ENCODE measurements around the gene BLID. TPM values are rescaled to one million over a fixed set of nuclear protein-coding genes. Genes with fewer than 3 reads are reported as not detected.

Gene BLID
- polyA plus RNA-seq, 4 donors: not detected

- 55 to 65% (median 62%) methylated on average over 13 of the region's 13 CpGs for WGBS, 3 donors
- Histone ChIP-seq H3K9me3 (ENCODE audit: control insufficient read depth in 2 of 2, insufficient read depth in 1 of 2, low read depth in 1 of 2, low read length in 1 of 2) (no peaks in the 10 kb centered on the region), H3K4me1 (ENCODE audit: control insufficient read depth in 3 of 3, insufficient read depth in 2 of 3, low read depth in 1 of 3, low read length in 2 of 3) (no peaks in the 10 kb centered on the region), H3K4me3 (ENCODE audit: low read depth in 1 of 3, low read length in 3 of 3) (peak overlapping the region in 1 of 3 donors; percentile 54), H3K27me3 (ENCODE audit: control insufficient read depth in 3 of 3, insufficient read depth in 3 of 3, low read length in 3 of 3) (peaks cover 0 to 32% (median 2%) of the 10 kb centered on the region in 3 donors), H3K27ac (ENCODE audit: low read depth in 1 of 3, low read length in 2 of 3) (peak overlapping the region in 1 of 3 donors; percentile 63), H3K36me3 (ENCODE audit: control insufficient read depth in 3 of 3, insufficient read depth in 2 of 3, low read depth in 1 of 3, low read length in 3 of 3) (no peaks in the 10 kb centered on the region)
- no peak for FAIRE-seq
- DNase-seq: no peak
These were observed 16.5 kb downstream of the BLID start for GRCh38 chr11:122099374-122100036.

GRCh38 chr11:122098261-122098980 is 17.6 kb downstream of the BLID start:
- peaks cover 0 to 32% (median 2%) of the 10 kb centered on the region in 3 donors for H3K27me3 ChIP-seq (ENCODE audit: control insufficient read depth in 3 of 3, insufficient read depth in 3 of 3, low read length in 3 of 3)

GRCh38 chr11:122097419-122098001 is 18.5 kb downstream of the BLID start:
- Histone ChIP-seq H3K36me3 (ENCODE audit: control insufficient read depth in 3 of 3, insufficient read depth in 2 of 3, low read depth in 1 of 3, low read length in 3 of 3) (no peaks in the 10 kb centered on the region), H3K4me1 (ENCODE audit: control insufficient read depth in 3 of 3, insufficient read depth in 2 of 3, low read depth in 1 of 3, low read length in 2 of 3) (no peaks in the 10 kb centered on the region), H3K27ac (ENCODE audit: low read depth in 1 of 3, low read length in 2 of 3) (peak overlapping the region in 1 of 3 donors; percentile 29), H3K9me3 (ENCODE audit: control insufficient read depth in 2 of 2, insufficient read depth in 1 of 2, low read depth in 1 of 2, low read length in 1 of 2) (peaks cover 0 to 3% of the 10 kb centered on the region in 2 donors), H3K4me3 (ENCODE audit: low read depth in 1 of 3, low read length in 3 of 3) (peak overlapping the region in 1 of 3 donors; percentile 19), H3K27me3 (ENCODE audit: control insufficient read depth in 3 of 3, insufficient read depth in 3 of 3, low read length in 3 of 3) (peaks cover 0 to 30% (median 2%) of the 10 kb centered on the region in 3 donors)
- no peak for DNase-seq
- 53 to 58% (median 53%) methylated on average over 11 of the region's 11 CpGs for WGBS, 3 donors
- FAIRE-seq: no peak

More at GRCh38 chr11:122098261-122098980, 17.6 kb downstream of the BLID start:
- DNase-seq (no peak), FAIRE-seq (no peak)
- no peak overlapping the region for H3K27ac ChIP-seq (ENCODE audit: low read depth in 1 of 3, low read length in 2 of 3)
- H3K9me3 ChIP-seq (ENCODE audit: control insufficient read depth in 2 of 2, insufficient read depth in 1 of 2, low read depth in 1 of 2, low read length in 1 of 2): peaks cover 0 to 3% of the 10 kb centered on the region in 2 donors
- WGBS, 3 donors: 73 to 79% (median 74%) methylated on average over 7 of the region's 7 CpGs
- H3K4me3 ChIP-seq (ENCODE audit: low read depth in 1 of 3, low read length in 3 of 3): no peak overlapping the region
- no peaks in the 10 kb centered on the region for H3K4me1 ChIP-seq (ENCODE audit: control insufficient read depth in 3 of 3, insufficient read depth in 2 of 3, low read depth in 1 of 3, low read length in 2 of 3)
- H3K36me3 ChIP-seq (ENCODE audit: control insufficient read depth in 3 of 3, insufficient read depth in 2 of 3, low read depth in 1 of 3, low read length in 3 of 3): no peaks in the 10 kb centered on the region

GRCh38 chr11:122096272-122097112 is 19.5 kb downstream of the BLID start:
- DNase-seq: no peak
- 82 to 87% (median 84%) methylated on average over 12 of the region's 12 CpGs for WGBS, 3 donors
- no peak for FAIRE-seq
- peak overlapping the region in 1 of 3 donors; percentile 29 for H3K27ac ChIP-seq (ENCODE audit: low read depth in 1 of 3, low read length in 2 of 3)
- H3K36me3 ChIP-seq (ENCODE audit: control insufficient read depth in 3 of 3, insufficient read depth in 2 of 3, low read depth in 1 of 3, low read length in 3 of 3): no peaks in the 10 kb centered on the region
- no peak overlapping the region for H3K4me3 ChIP-seq (ENCODE audit: low read depth in 1 of 3, low read length in 3 of 3)
- peaks cover 0 to 3% of the 10 kb centered on the region in 2 donors for H3K9me3 ChIP-seq (ENCODE audit: control insufficient read depth in 2 of 2, insufficient read depth in 1 of 2, low read depth in 1 of 2, low read length in 1 of 2)
- no peaks in the 10 kb centered on the region for H3K4me1 ChIP-seq (ENCODE audit: control insufficient read depth in 3 of 3, insufficient read depth in 2 of 3, low read depth in 1 of 3, low read length in 2 of 3)
- peaks cover 0 to 21% (median 2%) of the 10 kb centered on the region in 3 donors for H3K27me3 ChIP-seq (ENCODE audit: control insufficient read depth in 3 of 3, insufficient read depth in 3 of 3, low read length in 3 of 3)

- no peak overlapping the region for H3K27ac ChIP-seq (ENCODE audit: low read depth in 1 of 3, low read length in 2 of 3)
- no peak for DNase-seq
- peaks cover 0 to 20% (median 2%) of the 10 kb centered on the region in 3 donors for H3K27me3 ChIP-seq (ENCODE audit: control insufficient read depth in 3 of 3, insufficient read depth in 3 of 3, low read length in 3 of 3)
- no peaks in the 10 kb centered on the region for H3K4me1 ChIP-seq (ENCODE audit: control insufficient read depth in 3 of 3, insufficient read depth in 2 of 3, low read depth in 1 of 3, low read length in 2 of 3)
- no peak for FAIRE-seq
- H3K4me3 ChIP-seq (ENCODE audit: low read depth in 1 of 3, low read length in 3 of 3): no peak overlapping the region
- WGBS, 3 donors: 80 to 85% (median 80%) methylated on average over 12 of the region's 12 CpGs
- no peaks in the 10 kb centered on the region for H3K36me3 ChIP-seq (ENCODE audit: control insufficient read depth in 3 of 3, insufficient read depth in 2 of 3, low read depth in 1 of 3, low read length in 3 of 3)
- peaks cover 0 to 3% of the 10 kb centered on the region in 2 donors for H3K9me3 ChIP-seq (ENCODE audit: control insufficient read depth in 2 of 2, insufficient read depth in 1 of 2, low read depth in 1 of 2, low read length in 1 of 2)
These were observed 20.2 kb downstream of the BLID start for GRCh38 chr11:122095681-122096262.

- Histone ChIP-seq H3K9me3 (ENCODE audit: control insufficient read depth in 2 of 2, insufficient read depth in 1 of 2, low read depth in 1 of 2, low read length in 1 of 2) (peaks cover 0 to 3% of the 10 kb centered on the region in 2 donors), H3K4me1 (ENCODE audit: control insufficient read depth in 3 of 3, insufficient read depth in 2 of 3, low read depth in 1 of 3, low read length in 2 of 3) (no peaks in the 10 kb centered on the region), H3K27ac (ENCODE audit: low read depth in 1 of 3, low read length in 2 of 3) (no peak overlapping the region), H3K4me3 (ENCODE audit: low read depth in 1 of 3, low read length in 3 of 3) (no peak overlapping the region), H3K27me3 (ENCODE audit: control insufficient read depth in 3 of 3, insufficient read depth in 3 of 3, low read length in 3 of 3) (peaks cover 0 to 12% (median 2%) of the 10 kb centered on the region in 3 donors), H3K36me3 (ENCODE audit: control insufficient read depth in 3 of 3, insufficient read depth in 2 of 3, low read depth in 1 of 3, low read length in 3 of 3) (no peaks in the 10 kb centered on the region)
- DNase-seq (no peak), FAIRE-seq (no peak)
- WGBS, 3 donors: 84 to 92% (median 85%) methylated on average over 4 of the region's 4 CpGs
These were observed 21.2 kb downstream of the BLID start for GRCh38 chr11:122094836-122095235.

- WGBS, 3 donors: 72 to 86% (median 82%) methylated on average over 5 of the region's 5 CpGs
- no peak overlapping the region for H3K27ac ChIP-seq (ENCODE audit: low read depth in 1 of 3, low read length in 2 of 3)
- no peak for FAIRE-seq
These were observed 22.2 kb downstream of the BLID start for GRCh38 chr11:122093731-122094275.

More at GRCh38 chr11:122093731-122094275, 22.2 kb downstream of the BLID start:
- Histone ChIP-seq H3K27me3 (ENCODE audit: control insufficient read depth in 3 of 3, insufficient read depth in 3 of 3, low read length in 3 of 3) (peaks cover 0 to 5% (median 0%) of the 10 kb centered on the region in 3 donors), H3K4me1 (ENCODE audit: control insufficient read depth in 3 of 3, insufficient read depth in 2 of 3, low read depth in 1 of 3, low read length in 2 of 3) (no peaks in the 10 kb centered on the region), H3K9me3 (ENCODE audit: control insufficient read depth in 2 of 2, insufficient read depth in 1 of 2, low read depth in 1 of 2, low read length in 1 of 2) (peaks cover 0 to 3% of the 10 kb centered on the region in 2 donors), H3K4me3 (ENCODE audit: low read depth in 1 of 3, low read length in 3 of 3) (no peak overlapping the region), H3K36me3 (ENCODE audit: control insufficient read depth in 3 of 3, insufficient read depth in 2 of 3, low read depth in 1 of 3, low read length in 3 of 3) (no peaks in the 10 kb centered on the region)
- DNase-seq: no peak
